ENCODE data around the gene PLAGL2.
"Not testable (repeated sequence)": the region's sequence is repeated elsewhere in the genome, so short reads cannot be mapped to it uniquely, and the experiment has no call there.

PLAGL2 gene

DNA sequence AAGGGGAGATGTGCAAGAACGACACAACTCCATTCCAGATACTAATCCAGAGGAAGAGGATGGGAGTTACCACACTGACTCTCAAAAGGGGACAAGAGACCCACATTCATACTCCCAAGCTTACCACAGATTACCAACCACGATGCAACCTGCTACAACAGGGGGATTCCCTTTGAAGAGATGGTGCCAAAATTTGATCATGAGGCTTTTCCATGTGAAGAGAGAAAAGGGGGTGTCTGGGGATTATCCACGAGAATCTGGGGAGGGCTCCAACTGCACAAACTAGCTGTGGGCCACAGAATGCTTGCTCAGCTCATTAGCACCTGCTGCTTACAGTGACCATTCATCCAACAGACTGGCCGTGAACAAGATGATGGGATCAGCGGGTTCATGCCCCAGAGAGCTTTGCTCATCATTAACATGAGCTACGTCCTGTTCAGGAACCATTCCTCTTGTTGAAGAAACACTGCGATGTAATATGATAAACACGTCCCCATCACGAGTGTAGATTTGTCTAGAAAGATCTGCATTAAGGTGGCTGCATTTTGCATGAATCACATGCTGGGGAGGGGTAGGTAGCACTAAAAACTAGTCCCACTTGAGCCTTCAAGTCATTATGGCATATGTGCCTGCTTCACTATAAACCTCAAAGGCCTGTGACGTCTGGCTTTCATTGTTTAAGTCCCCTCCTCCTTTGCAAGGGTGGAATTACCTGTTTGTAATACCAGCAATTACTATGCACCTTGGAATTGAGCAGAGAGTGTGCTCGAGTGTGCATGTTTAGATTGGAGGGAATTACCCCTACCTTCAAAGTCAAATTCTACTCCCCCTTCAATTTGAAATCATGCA, 4.0 kb downstream of the PLAGL2 start:
- no peak for DNase-seq (ENCODE audit: low read depth)

DNA sequence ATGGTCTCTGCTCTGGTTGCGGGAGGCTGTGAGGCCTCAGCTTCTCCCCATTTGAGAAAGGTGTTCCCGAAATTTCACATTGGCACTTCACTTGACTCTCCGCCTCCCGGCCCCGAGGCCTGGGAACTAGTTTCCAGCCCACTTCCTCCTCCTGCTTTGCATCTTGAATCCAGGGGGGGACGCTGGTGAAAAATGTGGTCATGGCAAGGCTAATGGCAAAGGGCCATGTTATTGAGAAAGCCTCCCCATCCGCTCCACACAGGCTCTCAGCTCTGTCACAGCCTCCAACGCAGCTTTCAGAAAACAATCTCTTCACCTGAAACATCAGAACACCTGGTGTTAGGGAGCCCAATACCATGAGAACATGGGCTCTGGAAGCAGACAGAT, 5.6 kb downstream of the PLAGL2 start:
- DNase-seq (ENCODE audit: low read depth): no peak

DNA sequence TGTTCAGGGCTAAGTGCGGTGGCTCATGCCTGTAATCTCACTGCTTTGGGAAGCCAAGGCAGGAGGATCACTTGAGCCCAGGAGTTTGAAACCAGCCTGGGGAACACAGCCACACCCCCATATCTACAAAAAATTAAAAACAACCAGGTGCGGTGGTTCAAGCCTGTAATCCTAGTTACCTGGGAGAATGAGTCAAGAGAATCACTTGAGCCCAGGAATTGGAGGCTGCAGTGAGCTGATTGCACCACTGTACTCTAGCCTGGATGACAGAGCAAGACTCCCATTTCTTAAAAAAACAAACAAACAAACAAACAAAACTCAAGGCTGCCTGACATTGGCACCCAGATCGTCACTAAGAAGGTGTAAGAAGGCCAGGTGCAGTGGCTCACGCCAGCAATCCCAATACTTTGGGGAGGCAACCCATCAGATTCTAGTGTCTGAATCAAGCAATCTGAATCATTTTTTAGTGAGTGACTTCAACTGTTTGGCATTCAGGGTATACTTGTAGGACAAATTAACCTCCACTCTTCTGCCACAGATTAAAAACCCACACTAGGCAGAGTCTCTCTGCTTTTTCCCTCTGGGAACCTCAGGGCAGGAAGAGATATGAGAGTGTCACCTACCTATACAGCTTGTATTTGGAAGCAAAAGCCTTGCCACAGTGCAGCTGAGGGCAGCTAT, 6.1 kb downstream of the PLAGL2 start:
- no peak for DNase-seq (ENCODE audit: low read depth)

DNA sequence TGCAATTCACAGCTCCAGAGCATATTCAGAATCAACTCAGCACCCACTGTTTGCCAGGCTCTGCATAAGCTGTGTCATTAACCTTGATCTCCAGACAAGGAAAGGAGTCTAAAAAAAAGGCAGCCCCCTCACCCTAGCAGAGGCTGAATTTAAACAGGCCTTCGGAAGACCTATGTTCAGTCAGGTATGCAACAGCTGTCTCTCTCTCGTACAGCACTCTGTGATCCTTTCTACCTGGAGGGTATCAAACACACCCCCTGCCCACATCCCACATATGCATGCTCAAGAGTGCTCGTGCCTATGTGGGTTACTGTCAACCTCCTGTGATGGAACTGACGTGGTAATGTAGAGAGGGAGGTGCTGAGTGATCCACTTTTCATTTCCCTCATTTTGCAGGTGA, 8.5 kb downstream of the PLAGL2 start:
- no peak for DNase-seq (ENCODE audit: low read depth)

DNA sequence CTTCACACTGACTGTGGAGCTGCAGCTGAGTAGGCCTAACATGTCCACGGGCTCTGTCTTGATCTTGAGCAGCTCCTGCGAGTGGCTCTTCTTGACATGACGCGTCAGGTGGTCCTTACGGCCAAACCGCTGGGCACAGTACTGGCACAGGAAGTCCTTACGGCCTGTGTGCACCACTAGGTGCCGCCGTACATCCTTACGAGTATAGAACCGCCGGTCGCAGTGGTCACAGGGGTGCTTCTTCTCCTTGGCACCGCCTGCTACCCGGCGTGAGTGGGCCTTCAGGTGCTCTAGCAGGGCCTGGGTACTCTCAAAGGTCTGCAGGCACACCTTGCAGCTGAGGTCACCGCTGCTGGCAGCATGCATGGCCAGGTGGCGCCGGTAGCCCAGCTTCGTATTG, 10.4 kb downstream of the PLAGL2 start:
- DNase-seq (ENCODE audit: low read depth): not testable (repeated sequence)

DNA sequence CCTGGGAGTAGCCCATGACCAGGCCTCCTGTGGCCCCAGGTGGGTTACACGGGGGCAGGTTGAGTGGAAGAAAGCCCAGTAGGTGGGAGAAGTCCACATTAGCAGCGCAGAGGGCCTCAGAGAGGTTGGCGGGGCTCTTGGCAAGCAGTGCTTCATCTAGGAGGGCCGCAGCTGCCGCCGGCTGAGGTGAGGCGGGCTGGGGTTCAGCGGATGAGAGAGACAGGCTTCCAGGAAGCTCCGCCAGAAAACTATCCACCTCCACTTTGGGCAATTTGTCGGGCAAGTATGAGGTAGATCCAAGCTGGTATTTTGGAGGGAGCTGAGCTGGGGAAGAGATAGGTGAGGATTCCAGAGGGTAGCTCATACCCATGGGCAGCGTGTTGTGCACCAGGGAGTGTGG, 10.9 kb downstream of the PLAGL2 start:
- not testable (repeated sequence) for DNase-seq (ENCODE audit: low read depth)

DNA sequence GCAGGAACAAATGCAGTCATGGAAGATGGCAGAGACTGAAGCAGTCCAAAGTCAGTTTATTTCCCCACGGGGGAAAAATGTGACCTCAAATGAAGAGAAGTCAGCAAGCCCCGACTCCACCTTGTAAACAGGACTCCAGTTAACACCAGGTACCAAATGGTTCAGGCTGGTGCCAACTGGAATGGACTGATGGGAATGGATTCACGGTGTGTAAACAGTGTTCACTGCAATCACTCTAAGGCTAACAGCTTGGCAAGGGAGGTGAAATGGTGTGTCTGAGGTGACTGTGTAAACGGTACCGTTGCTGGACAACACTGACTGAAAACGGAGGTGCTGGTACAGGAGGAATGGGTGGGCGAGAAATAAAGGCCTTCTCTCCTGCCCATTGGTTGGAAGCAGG, 12.0 kb downstream of the PLAGL2 start:
- DNase-seq (ENCODE audit: low read depth): no peak

DNA sequence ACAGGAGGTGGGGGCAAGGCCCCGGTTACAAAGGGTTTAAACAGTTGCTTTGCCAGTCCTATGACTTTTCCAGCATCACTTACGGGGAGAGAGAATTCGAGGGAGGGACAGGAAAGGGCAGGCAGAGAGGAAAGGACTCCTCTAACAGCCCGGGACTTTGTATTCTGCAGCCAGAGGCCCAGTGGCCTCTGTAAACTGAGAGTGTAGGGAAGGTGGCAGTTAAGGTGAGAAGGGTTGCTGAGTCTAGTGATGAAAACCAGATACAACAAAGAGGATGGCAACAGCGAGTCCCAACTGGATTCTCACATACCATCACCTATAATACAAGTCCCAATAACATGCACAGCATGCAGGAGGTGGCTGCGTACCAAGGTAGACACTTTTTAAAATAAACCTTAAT, 13.5 kb downstream of the PLAGL2 start:
- no peak for DNase-seq (ENCODE audit: low read depth)

DNA sequence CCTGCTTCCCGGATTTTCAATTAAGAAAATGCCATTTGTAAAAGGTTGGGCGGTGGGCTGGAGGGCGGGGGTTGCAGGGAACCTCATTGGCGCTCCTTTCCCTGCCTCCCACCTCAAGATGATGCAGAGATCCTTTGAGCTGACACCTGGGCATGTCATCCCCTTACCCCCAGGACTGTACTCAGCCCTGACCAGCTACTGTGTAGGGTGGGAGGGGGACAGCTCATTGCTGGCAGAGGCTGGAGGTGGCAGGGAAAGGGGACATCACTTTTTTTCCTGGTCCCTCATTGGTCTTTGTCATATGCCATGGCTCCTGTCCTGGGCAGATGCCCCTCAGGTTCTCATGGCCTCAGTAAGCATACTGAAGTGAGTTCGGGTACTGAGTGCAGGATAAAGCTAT, 14.2 kb downstream of the PLAGL2 start:
- not testable (repeated sequence) for DNase-seq (ENCODE audit: low read depth)

DNA sequence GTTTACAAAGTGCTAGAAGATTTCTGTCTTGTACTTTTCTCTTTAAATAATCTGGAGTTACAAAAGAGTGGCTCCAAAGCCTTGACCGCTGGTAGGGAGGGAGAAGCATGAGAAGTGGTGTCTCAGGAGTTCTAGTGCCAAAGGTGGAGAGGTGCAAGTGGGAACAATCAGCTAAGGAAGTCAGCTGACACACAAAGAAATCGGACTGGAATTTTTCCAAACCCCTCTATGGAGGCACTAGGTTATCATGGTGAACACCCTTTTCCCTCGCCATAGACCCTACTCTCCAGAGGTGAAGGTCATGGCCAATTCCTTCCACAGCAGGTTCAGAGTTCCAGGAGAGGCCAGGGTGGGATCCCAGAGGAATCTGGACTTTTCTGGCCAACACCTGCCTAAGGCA, 14.8 kb downstream of the PLAGL2 start:
- DNase-seq (ENCODE audit: low read depth): no peak

DNA sequence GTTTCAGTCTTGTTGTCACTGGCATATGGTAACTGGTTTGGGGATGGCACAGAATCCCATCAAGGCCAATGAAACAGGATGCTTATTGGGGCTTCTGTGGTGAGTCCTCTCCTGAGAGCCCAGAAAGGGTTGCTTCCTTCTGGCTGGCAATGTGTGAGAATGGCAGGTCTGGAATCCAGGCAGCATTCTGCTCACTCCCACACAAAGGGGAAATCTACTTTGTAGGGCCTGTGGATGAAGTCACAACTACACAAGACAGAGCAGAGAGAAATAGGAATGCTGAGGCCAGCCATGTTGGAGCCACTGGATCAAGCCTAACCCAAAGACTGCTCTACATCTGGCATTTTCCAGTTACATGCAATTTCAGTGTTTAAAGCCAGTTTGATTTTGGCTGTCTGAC, 15.7 kb downstream of the PLAGL2 start:
- DNase-seq (ENCODE audit: low read depth): no peak

DNA sequence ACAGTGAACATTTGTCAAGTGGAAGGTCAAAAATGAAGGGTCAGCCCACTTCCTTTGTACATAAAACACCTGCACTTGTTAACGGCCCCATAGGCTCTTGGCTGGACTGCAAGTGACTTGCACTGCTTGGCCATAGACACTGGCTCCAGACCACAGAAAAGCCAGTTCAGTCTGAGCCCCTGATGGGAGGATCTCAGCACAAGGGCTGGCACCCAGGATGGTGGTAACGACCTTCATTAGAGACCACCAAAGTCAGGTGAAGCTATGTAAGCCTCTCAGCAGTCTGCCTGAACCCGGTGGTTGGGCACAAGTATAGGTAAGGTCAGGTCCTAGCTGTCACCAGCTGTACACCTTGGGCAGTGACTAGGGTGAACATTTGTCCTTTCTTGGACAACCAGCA, 16.1 kb downstream of the PLAGL2 start:
- DNase-seq (ENCODE audit: low read depth): no peak

DNA sequence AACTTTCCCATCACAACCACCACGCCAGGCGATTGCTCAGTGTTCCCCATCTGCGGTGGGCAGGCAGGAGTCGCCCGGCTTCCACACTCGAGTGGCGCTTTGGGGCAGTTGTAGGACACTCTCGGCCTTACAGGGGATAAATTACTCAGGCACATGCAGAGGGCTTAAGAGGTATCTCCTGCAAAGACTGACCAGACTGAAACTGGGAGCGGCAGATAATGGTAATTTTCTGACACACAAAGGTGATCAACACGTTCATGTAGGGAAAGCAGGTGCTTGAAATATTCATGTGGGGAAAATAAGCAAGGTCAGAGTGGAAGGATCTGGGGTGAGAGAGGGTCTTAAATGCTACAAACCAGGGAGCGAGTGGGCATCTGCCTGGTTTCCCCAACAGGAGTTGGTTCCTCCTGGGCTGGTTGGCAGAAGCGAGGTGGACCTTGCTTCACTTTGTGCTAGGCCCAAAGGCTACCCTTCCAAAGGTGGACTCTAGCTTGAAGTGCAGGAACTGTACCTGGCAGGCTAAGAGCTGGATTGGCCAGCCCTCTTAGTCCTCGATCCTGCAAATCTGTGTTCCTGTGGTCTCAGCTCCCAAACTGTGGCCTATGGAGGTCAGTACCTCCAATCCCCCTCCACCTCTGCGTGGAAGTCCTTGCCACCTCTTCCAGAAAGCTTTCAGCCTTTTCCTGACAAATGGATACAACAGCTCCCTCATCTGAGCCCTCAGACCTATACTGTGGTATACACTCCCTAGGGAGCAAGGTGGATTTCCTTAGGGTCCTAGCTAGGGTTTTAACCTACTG, 16.7 kb downstream of the PLAGL2 start:
- DNase-seq (ENCODE audit: low read depth): no peak

DNA sequence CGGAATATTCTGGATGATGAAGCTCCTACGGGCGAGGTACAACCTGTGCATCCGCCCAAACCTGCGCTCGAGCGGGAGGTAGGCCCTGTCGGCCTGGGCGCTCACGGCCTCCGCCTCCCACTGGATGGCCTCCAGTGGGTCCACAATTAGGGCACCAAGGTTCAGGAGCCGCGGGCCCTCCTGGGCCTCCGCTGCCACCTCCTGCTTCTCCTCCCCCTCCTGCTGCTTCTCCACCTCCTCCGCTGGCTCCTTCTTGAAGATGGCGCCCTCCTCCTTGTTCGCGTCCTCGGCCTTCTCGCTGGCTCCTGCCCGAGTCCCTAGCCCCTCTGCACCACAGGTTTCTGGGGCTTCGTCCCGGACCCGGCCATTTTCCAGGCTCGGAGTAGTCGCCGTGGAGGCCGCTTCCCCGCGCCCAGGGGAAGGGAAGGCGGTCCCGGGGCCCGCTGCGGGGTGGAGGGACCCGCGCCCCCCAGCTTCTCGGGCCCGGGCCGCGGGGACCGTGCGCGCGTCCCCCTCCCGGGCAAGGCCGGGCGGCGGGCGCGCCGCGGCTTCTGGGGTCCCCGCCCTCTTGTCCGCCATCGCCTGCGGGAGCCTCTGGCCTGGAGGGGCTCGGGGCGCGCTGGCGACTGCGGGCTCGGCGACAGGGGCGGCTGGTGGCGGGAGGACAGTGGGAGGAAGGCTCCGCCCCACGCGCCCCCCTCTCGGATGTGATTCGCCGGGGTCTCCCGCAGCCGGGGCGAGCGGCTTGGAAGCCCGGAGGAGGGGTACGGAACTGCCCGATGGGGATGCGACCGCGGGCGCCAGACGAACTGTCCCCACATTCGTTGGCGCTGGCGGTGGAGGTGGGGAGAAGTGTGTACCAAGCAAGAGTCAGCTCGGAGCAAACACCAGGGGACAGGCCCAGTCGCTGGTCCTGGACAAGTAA, 17.6 kb downstream of the PLAGL2 start:
- no peak for DNase-seq (ENCODE audit: low read depth)

DNA sequence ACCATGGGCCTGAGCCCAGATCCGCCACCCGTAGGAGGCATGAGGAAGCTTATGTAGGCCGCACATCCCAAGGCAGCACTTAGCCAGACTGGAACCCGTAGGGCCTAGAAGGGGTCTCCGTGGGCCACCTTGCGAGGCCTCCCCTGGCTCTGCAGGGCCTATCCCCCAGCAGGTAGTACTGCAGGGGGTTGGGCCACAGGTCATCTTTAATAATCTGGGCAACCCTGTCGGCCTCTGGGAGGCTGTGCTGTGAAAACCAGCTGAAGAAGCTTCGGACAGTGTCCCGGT, 18.5 kb downstream of the PLAGL2 start:
- DNase-seq (ENCODE audit: low read depth): no peak

DNA sequence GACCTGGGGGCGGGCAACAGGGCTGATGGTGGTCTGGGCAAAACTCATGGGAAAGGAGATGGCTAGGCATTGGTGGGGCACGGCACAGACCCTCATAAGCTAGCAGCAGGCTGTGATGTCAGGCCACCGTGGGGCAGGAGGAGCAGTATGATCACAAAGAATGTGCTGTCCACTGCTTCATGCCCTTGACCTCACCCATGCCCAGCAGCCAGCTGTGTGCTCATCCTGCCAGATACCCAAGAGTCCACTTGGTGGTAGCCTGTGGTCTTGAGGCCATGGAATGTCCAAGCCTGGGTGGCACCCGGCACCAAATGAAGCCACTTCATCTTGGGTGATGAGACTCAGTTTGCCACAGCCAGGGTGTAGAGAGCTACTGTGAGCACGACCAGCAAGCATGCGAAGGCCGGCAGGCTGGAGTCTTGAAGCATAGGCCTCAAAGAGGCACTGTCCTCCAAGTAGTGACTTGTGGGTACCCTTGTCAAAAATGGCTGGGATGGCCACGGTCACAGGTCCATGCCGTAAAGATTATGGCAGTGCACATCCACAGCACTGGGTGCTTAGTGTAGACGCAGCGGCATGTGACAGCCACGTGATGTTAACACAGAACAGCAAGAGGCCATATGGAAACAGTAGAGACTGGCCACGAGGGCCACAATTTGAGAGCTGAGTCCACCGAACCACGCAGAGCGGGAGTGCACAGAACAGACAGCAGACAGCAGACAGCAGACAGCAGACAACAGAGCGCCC, 19.0 kb downstream of the PLAGL2 start:
- no peak for DNase-seq (ENCODE audit: low read depth)

DNA sequence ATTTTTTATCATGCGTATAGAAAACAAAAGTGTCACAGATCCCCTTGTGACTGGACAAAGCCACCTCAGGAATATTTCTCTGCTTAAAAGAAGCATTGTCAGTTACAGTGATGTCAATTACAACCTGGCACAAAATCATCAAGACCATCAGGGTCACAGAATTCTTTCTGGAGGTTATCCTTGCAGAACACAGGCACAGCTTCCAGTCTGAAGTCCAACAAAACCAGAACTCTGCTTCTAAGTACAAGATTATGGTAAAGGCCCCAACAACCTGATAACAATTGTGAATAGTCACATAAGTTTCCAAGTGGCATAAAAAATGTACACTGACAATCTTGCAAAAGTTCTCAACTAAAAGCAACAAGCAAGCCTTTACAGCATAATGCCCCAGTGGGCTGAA, 21.0 kb downstream of the PLAGL2 start:
- no peak for DNase-seq (ENCODE audit: low read depth)

DNA sequence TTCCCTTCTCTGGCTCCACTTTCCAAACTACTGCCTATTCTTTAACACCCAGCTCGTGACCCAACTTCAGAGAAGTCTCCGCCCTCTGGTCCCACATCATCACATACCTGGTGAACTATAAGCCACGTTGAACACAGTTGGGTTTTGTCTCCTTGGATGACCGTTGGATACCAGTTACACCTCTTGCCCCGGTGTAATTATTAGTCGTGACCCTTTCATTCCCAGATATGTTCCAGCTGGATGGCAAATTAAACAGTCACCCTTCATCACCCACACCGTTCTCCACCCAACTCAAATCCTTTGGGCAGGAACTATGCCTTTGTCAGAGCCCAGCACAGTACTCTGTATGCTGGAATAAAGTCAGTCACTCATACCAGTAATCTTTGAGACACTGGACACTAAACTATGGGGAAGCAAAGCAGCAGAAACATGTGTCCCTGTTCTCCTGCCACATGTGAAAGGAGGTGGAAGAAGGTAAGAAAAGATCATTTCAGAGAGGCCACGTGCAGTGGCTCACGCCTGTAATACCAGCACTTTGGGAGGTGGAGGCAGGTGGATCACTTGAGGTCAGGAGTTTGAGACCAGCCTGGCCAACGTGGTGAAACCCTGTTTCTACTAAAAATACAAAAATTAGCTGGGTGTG, 22.5 kb downstream of the PLAGL2 start:
- no peak for DNase-seq (ENCODE audit: low read depth)

DNA sequence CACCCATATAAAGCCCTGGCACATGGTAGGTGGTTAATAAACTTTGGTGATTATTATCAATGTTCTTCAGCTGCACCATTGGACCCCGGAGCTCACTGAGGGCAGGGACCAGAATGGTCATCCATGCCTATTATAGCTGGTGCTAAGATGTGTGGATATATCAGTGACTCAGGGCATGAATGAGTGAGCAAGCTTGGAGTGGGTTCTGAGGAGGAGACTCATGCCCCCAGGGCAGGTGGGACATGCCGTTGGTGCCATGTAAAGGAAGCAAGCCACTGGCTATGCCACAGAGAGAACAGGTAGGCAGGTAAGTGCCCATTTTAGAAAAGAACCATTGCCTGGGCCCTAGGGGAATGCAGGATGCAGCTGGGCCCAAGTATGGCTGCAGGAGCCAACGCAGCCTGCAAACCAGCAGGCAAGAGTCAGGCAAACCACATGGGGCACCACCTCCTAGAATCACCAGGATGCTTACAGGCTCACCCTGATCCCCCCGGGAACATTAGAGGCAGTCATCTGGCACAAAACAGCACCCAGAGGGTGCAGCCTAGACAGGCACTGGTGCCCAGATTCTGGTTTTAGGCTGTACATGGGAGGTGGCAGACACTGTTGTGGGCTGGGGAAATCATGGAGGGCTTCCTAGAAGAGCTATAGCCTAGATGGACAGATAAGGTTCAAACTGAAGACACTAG, 23.5 kb downstream of the PLAGL2 start:
- DNase-seq (ENCODE audit: low read depth): no peak

DNA sequence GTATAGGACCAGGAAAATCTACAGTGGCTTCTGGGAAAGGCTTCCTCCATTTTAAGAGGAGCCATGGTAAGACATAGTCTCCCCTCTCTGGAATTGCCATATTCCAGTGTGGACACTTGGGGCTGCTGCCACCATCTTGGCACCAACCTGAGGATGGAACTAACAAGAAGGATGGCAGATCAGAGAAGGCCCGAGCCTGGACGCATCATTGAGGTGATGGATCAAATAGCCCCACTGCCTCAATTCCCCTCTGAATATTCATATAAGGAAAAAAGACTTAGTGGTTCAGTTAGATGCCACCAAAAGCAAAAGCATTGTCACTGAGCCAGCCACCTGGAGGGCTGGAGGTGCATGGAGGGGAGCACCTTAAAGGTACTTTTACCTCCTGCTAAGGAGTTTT, 25.9 kb downstream of the PLAGL2 start:
- DNase-seq (ENCODE audit: low read depth): no peak
